Vagina (tissue), 2 donors: Measurements from ENCODE around the gene DNAH2. TPM values are rescaled to one million over a fixed set of nuclear protein-coding genes. Genes with fewer than 3 reads are reported as not detected.

Source experiments
- DNase-seq, 2 donors: peaks; one replicate each; pipeline ENCODE4 v3.0.0-alpha.2; 2017; ENCODE audit errors: extremely low spot score in 2 of 2
- H3K27ac ChIP-seq: fragments of 200-600 bp; sonication (generic); one replicate; pipeline ENCODE4 v1.5.1; 2019
- H3K27me3 ChIP-seq: fragments of 200-600 bp; sonication (generic); one replicate; pipeline ENCODE4 v1.5.1; 2019
- H3K36me3 ChIP-seq, 2 donors: fragments of 200-600 bp; sonication (generic); one replicate each; pipeline ENCODE4 v1.5.1; 2017 to 2019
- H3K4me1 ChIP-seq: fragments of 200-600 bp; sonication (generic); one replicate; pipeline ENCODE4 v1.5.1; 2019
- H3K4me3 ChIP-seq, 2 donors: fragments of 200-600 bp; sonication (generic); 1 replicate in 1 of 2; 2 replicates in 1 of 2; pipeline ENCODE4 v1.5.1; 2016 to 2019
- H3K9me3 ChIP-seq: fragments of 200-600 bp; sonication (generic); one replicate; pipeline ENCODE4 v1.5.1; 2019
- POLR2A ChIP-seq, 2 donors: fragments of 450-650 bp; IDR thresholded peaks; one replicate each; pipeline ENCODE4 v1.6.1; 2017; ENCODE audit warnings: antibody characterized with exemption in 2 of 2, mild to moderate bottlenecking in 2 of 2, moderate library complexity in 2 of 2
- POLR2AphosphoS5 ChIP-seq, 2 donors: sonication (generic); formaldehyde crosslinking; IDR thresholded peaks; one replicate each; pipeline ENCODE4 v1.9.0; 2017; ENCODE audit warnings: antibody characterized with exemption in 2 of 2, mild to moderate bottlenecking in 2 of 2, low read depth in 1 of 2; ENCODE audit not compliant: insufficient read depth in 1 of 2
- intact Hi-C: fragments of 100-400 bp; cut with DNase I; formaldehyde crosslinking; loops from one replicate; pipeline ENCODE4 v1.15.1; 2023
- total RNA-seq: library from RNA; depleted of rRNA; stranded (reverse); fragments of >200 nt; gene quantifications from one replicate; pipeline ENCODE4 v1.2.3, GENCODE V29; 2016
- TF ChIP-seq, protein P1 (sequence below), 3 experiments: fragments of 450-650 bp in 2 of 3; fragments of 200-600 bp in 1 of 3; sonication (generic) in 1 of 3; IDR thresholded peaks; one replicate each; pipeline ENCODE4 v1.5.1; 2017 to 2019; ENCODE audit warnings: antibody characterized with exemption in 3 of 3, mild to moderate bottlenecking in 2 of 3, moderate library complexity in 2 of 3

The DNAH2 gene
- total RNA-seq, 1 donor from 2014 or later, result 0.49 TPM

DNA sequence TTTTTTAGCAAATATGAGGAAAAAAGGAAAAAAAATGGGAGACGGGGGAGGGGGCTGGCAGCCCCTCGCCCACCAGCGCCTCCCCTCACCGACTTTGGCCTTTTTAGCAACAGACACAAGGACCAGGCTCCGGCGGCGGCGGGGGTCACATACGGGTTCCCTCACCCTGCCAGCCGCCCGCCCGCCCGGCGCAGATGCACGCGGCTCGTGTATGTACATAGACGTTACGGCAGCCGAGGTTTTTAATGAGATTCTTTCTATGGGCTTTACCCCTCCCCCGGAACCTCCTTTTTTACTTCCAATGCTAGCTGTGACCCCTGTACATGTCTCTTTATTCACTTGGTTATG, 136.1 kb downstream of the DNAH2 start:
- TF ChIP-seq POLR2AphosphoS5 (IDR thresholded peaks at IDR 0.05; ENCODE audit: insufficient read depth in 1 of 2, low read depth in 1 of 2), result no peak
- TF ChIP-seq POLR2A (IDR thresholded peaks at IDR 0.05), result no peak
- TF ChIP-seq, protein P1, sequence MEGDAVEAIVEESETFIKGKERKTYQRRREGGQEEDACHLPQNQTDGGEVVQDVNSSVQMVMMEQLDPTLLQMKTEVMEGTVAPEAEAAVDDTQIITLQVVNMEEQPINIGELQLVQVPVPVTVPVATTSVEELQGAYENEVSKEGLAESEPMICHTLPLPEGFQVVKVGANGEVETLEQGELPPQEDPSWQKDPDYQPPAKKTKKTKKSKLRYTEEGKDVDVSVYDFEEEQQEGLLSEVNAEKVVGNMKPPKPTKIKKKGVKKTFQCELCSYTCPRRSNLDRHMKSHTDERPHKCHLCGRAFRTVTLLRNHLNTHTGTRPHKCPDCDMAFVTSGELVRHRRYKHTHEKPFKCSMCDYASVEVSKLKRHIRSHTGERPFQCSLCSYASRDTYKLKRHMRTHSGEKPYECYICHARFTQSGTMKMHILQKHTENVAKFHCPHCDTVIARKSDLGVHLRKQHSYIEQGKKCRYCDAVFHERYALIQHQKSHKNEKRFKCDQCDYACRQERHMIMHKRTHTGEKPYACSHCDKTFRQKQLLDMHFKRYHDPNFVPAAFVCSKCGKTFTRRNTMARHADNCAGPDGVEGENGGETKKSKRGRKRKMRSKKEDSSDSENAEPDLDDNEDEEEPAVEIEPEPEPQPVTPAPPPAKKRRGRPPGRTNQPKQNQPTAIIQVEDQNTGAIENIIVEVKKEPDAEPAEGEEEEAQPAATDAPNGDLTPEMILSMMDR (IDR thresholded peaks at IDR 0.05), result no peak
- Histone ChIP-seq H3K4me3 (no peak overlapping the region), H3K9me3 (no peaks in the 10 kb centered on the region), H3K36me3 (peaks cover 0 to 28% of the 10 kb centered on the region in 2 donors), H3K27ac (no peak overlapping the region), H3K27me3 (no peaks in the 10 kb centered on the region), H3K4me1 (peaks cover 39% of the 10 kb centered on the region)
- peak in 1 of 2 donors; percentile 83 for DNase-seq
- intact Hi-C loops, result loop anchor here (5.0 kb wide), 1 partner anchor 34 kb away; the partner anchor contains the start of gene CHD3

GRCh38 chr17:7854078-7854777, 136.7 kb downstream of the DNAH2 start:
- no peaks in the 10 kb centered on the region for H3K27me3 ChIP-seq
- H3K4me1 ChIP-seq, result peaks cover 45% of the 10 kb centered on the region
- TF ChIP-seq POLR2AphosphoS5 (IDR thresholded peaks at IDR 0.05; ENCODE audit: insufficient read depth in 1 of 2, low read depth in 1 of 2) (no peak), POLR2A (IDR thresholded peaks at IDR 0.05) (no peak)
- TF ChIP-seq, protein P1 (IDR thresholded peaks at IDR 0.05), result no peak
- H3K27ac ChIP-seq, result peak overlapping the region; percentile 85
- H3K9me3 ChIP-seq, result no peaks in the 10 kb centered on the region
- DNase-seq, result peak; percentile 40 to 79
- H3K4me3 ChIP-seq, result peak overlapping the region; percentile 53 to 72
- H3K36me3 ChIP-seq, result peaks cover 0 to 22% of the 10 kb centered on the region in 2 donors
- intact Hi-C loops, result loop anchor here (5.0 kb wide), 1 partner anchor 33 kb away; the partner anchor contains the start of gene CHD3

DNA sequence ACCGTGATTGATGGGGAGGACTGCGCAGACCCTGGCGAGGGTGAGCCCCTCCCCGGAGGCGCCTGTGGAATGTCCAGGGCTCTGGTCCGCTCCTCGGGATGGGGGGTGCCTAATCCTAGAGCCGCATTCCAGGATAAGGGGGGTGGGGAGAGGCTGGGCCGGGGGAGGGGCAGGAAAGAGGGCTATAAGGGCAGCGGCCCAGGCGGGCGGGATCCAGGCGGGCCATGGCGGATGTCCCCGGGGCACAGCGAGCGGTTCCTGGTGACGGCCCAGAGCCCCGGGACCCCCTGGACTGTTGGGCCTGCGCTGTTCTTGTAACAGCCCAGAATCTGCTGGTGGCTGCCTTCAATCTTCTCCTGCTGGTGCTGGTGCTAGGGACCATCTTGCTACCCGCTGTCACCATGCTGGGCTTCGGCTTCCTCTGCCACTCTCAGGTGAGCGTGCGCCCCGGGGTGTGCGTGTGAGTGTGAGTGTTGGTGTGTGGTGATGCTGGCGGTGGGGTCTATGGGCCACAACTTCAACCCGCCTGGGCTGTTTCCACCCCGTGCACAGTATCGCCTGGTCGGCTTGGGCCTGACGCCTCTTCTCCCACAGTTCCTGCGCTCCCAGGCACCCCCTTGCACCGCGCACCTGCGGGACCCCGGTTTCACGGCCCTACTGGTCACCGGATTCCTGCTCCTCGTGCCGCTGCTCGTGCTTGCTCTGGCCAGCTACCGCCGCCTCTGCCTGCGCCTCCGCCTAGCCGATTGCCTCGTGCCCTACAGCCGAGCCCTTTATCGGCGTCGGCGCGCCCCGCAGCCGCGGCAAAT, 137.5 kb downstream of the DNAH2 start, which contains the start of gene TMEM88:
Gene TMEM88 (plus strand): TSS at position 216 of the 809 bp plus-strand sequence. CDS start 9 bp downstream, at position 225.
- intact Hi-C loops, result loop anchor here (5.0 kb wide), 2 partner anchors 32 to 33 kb away; partner anchors contain the start of gene CHD3
- H3K4me3 ChIP-seq, result peak within 1 kb of the TSS; percentile 53 to 72
- H3K4me1 ChIP-seq, result peaks cover 47% of the 10 kb centered on the region
- peak within 1 kb of the TSS; percentile 85 for H3K27ac ChIP-seq
- H3K36me3 ChIP-seq, result peaks cover 0 to 14% of the 10 kb centered on the region in 2 donors
- TF ChIP-seq POLR2A (IDR thresholded peaks at IDR 0.05) (no peak), POLR2AphosphoS5 (IDR thresholded peaks at IDR 0.05; ENCODE audit: insufficient read depth in 1 of 2, low read depth in 1 of 2) (no peak)
- TF ChIP-seq, protein P1 (IDR thresholded peaks at IDR 0.05), result no peak
- DNase-seq, result peak; percentile 87 to 92
- H3K27me3 ChIP-seq, result no peaks in the 10 kb centered on the region
- H3K9me3 ChIP-seq, result no peaks in the 10 kb centered on the region

DNA sequence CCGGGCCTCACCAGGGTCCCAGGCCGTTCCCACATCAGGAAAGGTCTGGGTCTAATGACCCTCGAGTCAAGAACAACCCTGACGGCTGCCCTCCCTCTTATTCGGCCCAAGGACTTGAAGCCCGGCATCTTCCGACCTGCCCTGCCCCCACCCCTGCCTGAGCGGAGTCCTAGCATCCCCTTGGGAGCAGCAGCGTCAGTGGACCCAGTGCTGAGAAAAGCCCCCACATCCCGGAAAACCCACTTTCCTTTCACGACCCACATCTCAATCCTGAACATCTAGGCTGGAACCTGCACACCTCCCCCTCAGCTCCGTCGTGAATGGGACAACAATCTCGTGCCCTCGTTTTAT, 138.1 kb downstream of the DNAH2 start:
- H3K27me3 ChIP-seq, result no peaks in the 10 kb centered on the region
- H3K27ac ChIP-seq, result peak overlapping the region; percentile 85
- no peak for TF ChIP-seq POLR2A (IDR thresholded peaks at IDR 0.05)
- TF ChIP-seq POLR2AphosphoS5 (IDR thresholded peaks at IDR 0.05; ENCODE audit: insufficient read depth in 1 of 2, low read depth in 1 of 2), result no peak
- TF ChIP-seq, protein P1 (IDR thresholded peaks at IDR 0.05), result no peak
- DNase-seq, result peak; percentile 77 to 88
- H3K9me3 ChIP-seq, result no peaks in the 10 kb centered on the region
- H3K4me3 ChIP-seq, result peak overlapping the region; percentile 53 to 72
- H3K4me1 ChIP-seq, result peaks cover 47% of the 10 kb centered on the region
- H3K36me3 ChIP-seq, result peaks cover 0 to 12% of the 10 kb centered on the region in 2 donors
- intact Hi-C loops, result loop anchor here (5.0 kb wide), 1 partner anchor 33 kb away; no protein-coding TSS in a partner anchor
